B cell (primary cell): ENCODE data around the gene NCS1. TPM values are rescaled to one million over a fixed set of nuclear protein-coding genes. Genes with fewer than 3 reads are reported as not detected.

Experiments used
- ATAC-seq: fragments of 200-7000 bp; cut with Tn5 transposase; one replicate; pipeline ENCODE4 v1.10.0; 2021; ENCODE audit warnings: low read depth, mild to moderate bottlenecking, moderate number of reproducible peaks, moderate library complexity
- CTCF ChIA-PET: fragments of 350-600 bp; sonication (Branson Sonifier 250); formaldehyde crosslinking; loops from one replicate; lab custom pipeline; 2021; ENCODE audit warnings: antibody characterized with exemption, inconsistent platforms; lab: Charles Lee
- POLR2A ChIA-PET: fragments of 350-600 bp; sonication (Branson Sonifier 250); formaldehyde crosslinking; loops from one replicate; lab custom pipeline; 2021; ENCODE audit warnings: antibody characterized with exemption; lab: Charles Lee
- DNase-seq: peaks from one replicate; pipeline ENCODE4 v3.0.0; 2013
- H2AFZ ChIP-seq: 2 replicates; pipeline ENCODE4 v1.6.1; 2012; ENCODE audit warnings: mild to moderate bottlenecking, low read depth, low read length; ENCODE audit not compliant: insufficient read depth, poor library complexity, severe bottlenecking
- H3K27ac ChIP-seq, 2 donors: 1 replicate in 1 of 2; 2 replicates in 1 of 2; pipeline ENCODE4 v1.5.1; 2012 to 2013; ENCODE audit warnings: low read length in 2 of 2, mild to moderate bottlenecking in 2 of 2, moderate library complexity in 1 of 2
- H3K27me3 ChIP-seq, 4 experiments: fragments of 200-600 bp in 1 of 4; sonication (generic) in 1 of 4; replicated peaks in 1 of 4; 1 replicate in 2 of 4; 2 replicates in 2 of 4; pipeline versions ENCODE4 v1.6.1 to v1.7.0; 2013 to 2016; ENCODE audit warnings: low read length in 3 of 4, mild to moderate bottlenecking in 2 of 4, mixed read lengths in 1 of 4, moderate library complexity in 1 of 4; ENCODE audit not compliant: insufficient read depth in 4 of 4, control insufficient read depth in 3 of 4; ENCODE audit errors: control extremely low read depth in 1 of 4
- H3K36me3 ChIP-seq, 2 experiments: replicated peaks in 1 of 2; 1 replicate in 1 of 2; 2 replicates in 1 of 2; pipeline versions ENCODE4 v1.6.1 to v1.7.1; 2013; ENCODE audit warnings: low read length in 1 of 2; ENCODE audit not compliant: insufficient read depth in 2 of 2, control insufficient read depth in 1 of 2; ENCODE audit errors: control extremely low read depth in 1 of 2, extremely low read depth in 1 of 2
- H3K4me1 ChIP-seq, 2 donors: fragments of 200-600 bp in 1 of 2; sonication (generic) in 1 of 2; 1 replicate in 1 of 2; 2 replicates in 1 of 2; pipeline versions ENCODE4 v1.5.1 to v1.6.1; 2013 to 2017; ENCODE audit warnings: low read length in 2 of 2; ENCODE audit not compliant: control insufficient read depth in 2 of 2, insufficient read depth in 2 of 2
- H3K4me2 ChIP-seq: replicated peaks from 2 replicates; pipeline ENCODE3; 2012; ENCODE audit warnings: mild to moderate bottlenecking, low read depth, low read length; ENCODE audit not compliant: poor library complexity, severe bottlenecking
- H3K4me3 ChIP-seq, 5 experiments: fragments of 200-600 bp in 1 of 5; sonication (generic) in 1 of 5; 1 replicate in 3 of 5; 2 replicates in 2 of 5; pipeline versions ENCODE4 v1.5.1 to v1.7.0; 2011 to 2016; ENCODE audit warnings: low read length in 4 of 5, mild to moderate bottlenecking in 4 of 5, low read depth in 2 of 5, control low read depth in 1 of 5, moderate library complexity in 1 of 5; ENCODE audit not compliant: insufficient read depth in 1 of 5; ENCODE audit errors: control extremely low read depth in 1 of 5, extremely low read depth in 1 of 5
- H3K79me2 ChIP-seq: fragments of 200-600 bp; sonication (generic); one replicate; pipeline ENCODE4 v1.6.0; 2016; ENCODE audit warnings: low read length; ENCODE audit not compliant: control insufficient read depth, insufficient read depth
- H3K9ac ChIP-seq: fragments of 200-600 bp; sonication (generic); 2 replicates; pipeline ENCODE4 v1.6.1; 2017; ENCODE audit warnings: mild to moderate bottlenecking, low read length, moderate library complexity
- H3K9me3 ChIP-seq, 3 donors: one replicate each; pipeline versions ENCODE4 v1.6.1 to v1.7.1; 2013; ENCODE audit warnings: low read length in 2 of 3; ENCODE audit not compliant: control insufficient read depth in 2 of 3, insufficient read depth in 1 of 3; ENCODE audit errors: control extremely low read depth in 1 of 3
- H4K20me1 ChIP-seq: 2 replicates; pipeline ENCODE4 v1.6.0; 2012; ENCODE audit warnings: mild to moderate bottlenecking, low read length; ENCODE audit not compliant: insufficient read depth, control insufficient read depth, poor library complexity, severe bottlenecking
- H3K27ac Mint-ChIP-seq: one replicate; pipeline ENCODE4 v1.8.0; 2021; ENCODE audit warnings: mixed read lengths
- H3K27me3 Mint-ChIP-seq: one replicate; pipeline ENCODE4 v1.8.0; 2021; ENCODE audit warnings: mixed read lengths
- H3K4me1 Mint-ChIP-seq: one replicate; pipeline ENCODE4 v1.8.0; 2021; ENCODE audit warnings: mixed read lengths
- H3K4me3 Mint-ChIP-seq: one replicate; pipeline ENCODE4 v1.8.0; 2021; ENCODE audit warnings: mixed read lengths
- H3K9me3 Mint-ChIP-seq: one replicate; pipeline ENCODE4 v1.8.0; 2022; ENCODE audit warnings: mixed read lengths; ENCODE audit not compliant: insufficient read depth
- EZH2 ChIP-seq: IDR thresholded peaks from 2 replicates; pipeline ENCODE4 v1.6.1; 2012; ENCODE audit warnings: borderline replicate concordance, low read depth, mild to moderate bottlenecking, moderate library complexity, low read length; ENCODE audit not compliant: insufficient read depth, poor library complexity, severe bottlenecking
- WGBS: methylation state at CpG from one replicate; pipeline ENCODE4 v1.1.5; 2013; ENCODE audit warnings: missing lambda C conversion rate; ENCODE audit not compliant: insufficient coverage; 5-methylcytosine and 5-hydroxymethylcytosine counted together
- intact Hi-C: fragments of 100-400 bp; cut with micrococcal nuclease; formaldehyde crosslinking; loops from one replicate; pipeline ENCODE4 v1.10.0; 2022
- polyA plus RNA-seq: library from polyadenylated mRNA; depleted of rRNA; stranded (reverse); fragments of >200 nt; gene quantifications from 2 replicates; pipeline ENCODE4 v1.2.3, GENCODE V29; 2012
- total RNA-seq, 2 donors: library from RNA; stranded (reverse); fragments of 120-200 nt in 1 of 2; gene quantifications; 1 replicate in 1 of 2; 2 replicates in 1 of 2; pipeline versions ENCODE4 v1.2.3 to v1.2.4, GENCODE V29; 2013 to 2022
- TF ChIP-seq, protein P1 (sequence below): fragments of 200-600 bp; IDR thresholded peaks from one replicate; pipeline ENCODE4 v1.8.0; 2022; ENCODE audit warnings: antibody characterized with exemption, mild to moderate bottlenecking

NCS1 gene
- total and polyA plus RNA-seq, 2 donors (not counting 1 experiment from before 2014, with no cell fraction given): 0.39 TPM; not detected in 1

DNA sequence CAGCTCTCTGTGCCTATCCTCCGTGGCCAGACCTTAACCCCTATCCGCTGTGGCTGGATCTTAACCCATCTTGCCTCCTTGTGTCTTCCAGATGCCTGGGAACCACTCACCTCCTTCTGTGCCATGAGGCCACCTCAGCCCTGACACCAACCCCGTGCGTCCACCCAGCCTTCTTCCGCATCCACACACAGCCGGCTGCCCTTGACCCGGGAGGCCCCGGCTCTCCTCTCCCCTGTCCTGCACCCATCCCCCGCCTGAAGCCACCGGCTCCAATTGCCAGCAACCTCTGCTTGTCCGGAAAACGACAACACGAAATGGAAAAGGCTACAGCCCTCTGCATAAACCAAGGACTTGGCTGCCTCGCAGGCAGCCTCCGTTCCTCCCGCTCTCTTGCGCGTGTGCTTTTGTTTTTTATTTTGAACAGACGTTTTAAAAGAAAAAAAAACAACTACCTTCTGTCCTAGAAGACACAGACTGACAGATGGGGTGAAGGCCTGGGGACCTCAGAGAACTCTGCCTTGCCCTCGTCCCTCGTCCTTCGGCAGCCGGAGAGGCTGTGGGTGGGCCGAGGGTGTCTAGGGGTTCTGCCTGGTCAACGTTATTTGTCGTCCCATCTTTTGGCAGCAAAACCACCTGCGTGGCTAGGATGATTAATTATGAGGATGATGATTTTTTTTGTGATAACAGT is 60.8 kb downstream of the NCS1 start:
- Histone ChIP-seq H3K9ac (no peak overlapping the region), H4K20me1 (no peaks in the 10 kb centered on the region), H3K4me1 (peaks cover 0 to 9% of the 10 kb centered on the region in 2 donors), H3K9me3 (peaks cover 0 to 11% (median 3%) of the 10 kb centered on the region in 3 donors), H3K4me2 (no peak overlapping the region), H2AFZ (no peak overlapping the region), H3K27ac (no peak overlapping the region), H3K79me2 (no peaks in the 10 kb centered on the region), H3K36me3 (no peaks in the 10 kb centered on the region), H3K27me3 (peaks cover 0 to 11% (median 0%) of the 10 kb centered on the region in 4 experiments), H3K4me3 (no peak overlapping the region)
- intact Hi-C loops: no loop called here
- no peak for ATAC-seq
- 92% methylated on average over 20 of the region's 27 CpGs for WGBS
- H3K27me3 Mint-ChIP-seq: peaks cover 6% of the 10 kb centered on the region
- ChIA-PET POLR2A (no interaction called here), CTCF (interaction anchor here (0.8 to 0.9 kb wide), 3 partner anchors 9 to 126 kb away, joined by 3 to 5 read pairs (median 4); no protein-coding TSS in a partner anchor)
- no peak for TF ChIP-seq EZH2
- TF ChIP-seq, protein P1, sequence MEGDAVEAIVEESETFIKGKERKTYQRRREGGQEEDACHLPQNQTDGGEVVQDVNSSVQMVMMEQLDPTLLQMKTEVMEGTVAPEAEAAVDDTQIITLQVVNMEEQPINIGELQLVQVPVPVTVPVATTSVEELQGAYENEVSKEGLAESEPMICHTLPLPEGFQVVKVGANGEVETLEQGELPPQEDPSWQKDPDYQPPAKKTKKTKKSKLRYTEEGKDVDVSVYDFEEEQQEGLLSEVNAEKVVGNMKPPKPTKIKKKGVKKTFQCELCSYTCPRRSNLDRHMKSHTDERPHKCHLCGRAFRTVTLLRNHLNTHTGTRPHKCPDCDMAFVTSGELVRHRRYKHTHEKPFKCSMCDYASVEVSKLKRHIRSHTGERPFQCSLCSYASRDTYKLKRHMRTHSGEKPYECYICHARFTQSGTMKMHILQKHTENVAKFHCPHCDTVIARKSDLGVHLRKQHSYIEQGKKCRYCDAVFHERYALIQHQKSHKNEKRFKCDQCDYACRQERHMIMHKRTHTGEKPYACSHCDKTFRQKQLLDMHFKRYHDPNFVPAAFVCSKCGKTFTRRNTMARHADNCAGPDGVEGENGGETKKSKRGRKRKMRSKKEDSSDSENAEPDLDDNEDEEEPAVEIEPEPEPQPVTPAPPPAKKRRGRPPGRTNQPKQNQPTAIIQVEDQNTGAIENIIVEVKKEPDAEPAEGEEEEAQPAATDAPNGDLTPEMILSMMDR: no peak
- no peak overlapping the region for H3K4me3 Mint-ChIP-seq
- no peak overlapping the region for H3K27ac Mint-ChIP-seq
- peaks cover 6% of the 10 kb centered on the region for H3K4me1 Mint-ChIP-seq
- DNase-seq: no peak
- H3K9me3 Mint-ChIP-seq: no peaks in the 10 kb centered on the region

DNA sequence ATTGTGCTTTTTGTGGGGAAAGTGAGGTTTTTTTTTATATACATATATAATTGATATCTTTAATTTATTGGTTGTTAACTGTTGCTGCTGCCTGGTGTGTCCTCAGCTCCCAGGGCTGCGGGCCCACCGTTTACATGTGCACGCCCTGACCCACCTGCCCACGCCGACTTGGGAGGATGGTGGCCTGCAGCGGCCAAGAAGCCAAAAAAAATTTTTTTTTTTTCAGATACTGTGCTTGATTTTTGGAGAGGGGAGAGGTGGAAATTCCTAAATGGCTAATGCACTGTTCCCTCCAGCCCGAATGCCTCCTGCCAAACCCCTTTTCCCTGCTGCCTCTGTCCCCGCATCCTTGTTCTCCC is 61.4 kb downstream of the NCS1 start:
- intact Hi-C loops: no loop called here
- no peak overlapping the region for H3K27ac ChIP-seq
- no peak overlapping the region for H3K4me3 ChIP-seq
- no peak for DNase-seq
- H3K9me3 ChIP-seq: peaks cover 0 to 6% (median 0%) of the 10 kb centered on the region in 3 donors
- no peaks in the 10 kb centered on the region for H3K36me3 ChIP-seq
- Mint-ChIP-seq H3K4me3 (no peak overlapping the region), H3K9me3 (no peaks in the 10 kb centered on the region), H3K4me1 (peaks cover 6% of the 10 kb centered on the region), H3K27ac (no peak overlapping the region), H3K27me3 (peaks cover 6% of the 10 kb centered on the region)
- no peak for ATAC-seq
- 88% methylated on average over 7 of the region's 8 CpGs for WGBS
- H3K4me1 ChIP-seq: peaks cover 0 to 9% of the 10 kb centered on the region in 2 donors
- no peak overlapping the region for H3K9ac ChIP-seq
- ChIA-PET CTCF (interaction anchor here (0.9 kb wide), 1 partner anchor 126 kb away, joined by 4 read pairs; no protein-coding TSS in a partner anchor), POLR2A (no interaction called here)
- H3K79me2 ChIP-seq: no peaks in the 10 kb centered on the region
- H3K27me3 ChIP-seq: peaks cover 0 to 12% (median 0%) of the 10 kb centered on the region in 4 experiments
- H2AFZ ChIP-seq: no peak overlapping the region
- no peak overlapping the region for H3K4me2 ChIP-seq
- H4K20me1 ChIP-seq: no peaks in the 10 kb centered on the region
- no peak for TF ChIP-seq EZH2
- TF ChIP-seq, protein P1: no peak
